HG03095 (cell line): ENCODE measurements around the gene TMEM163.

Experiments used
- ATAC-seq: cut with Tn5 transposase; IDR thresholded peaks from one replicate; pipeline ENCODE4 v1.9.1; 2021; ENCODE audit warnings: moderate library complexity; ENCODE audit not compliant: unreplicated experiment

TMEM163 gene

GRCh38 chr2:134413912-134414311 lies 304.9 kb downstream of the TMEM163 start:
- ATAC-seq = no peak

GRCh38 chr2:134413430-134413829 lies 305.4 kb downstream of the TMEM163 start:
- ATAC-seq = no peak

- no peak for ATAC-seq
Observed at GRCh38 chr2:134412639-134412999, 306.2 kb downstream of the TMEM163 start.

GRCh38 chr2:134411828-134412638 lies 306.8 kb downstream of the TMEM163 start:
- ATAC-seq = peak; percentile 97

GRCh38 chr2:134411279-134411827 lies 307.4 kb downstream of the TMEM163 start:
- ATAC-seq = no peak

- ATAC-seq = no peak
Observed at GRCh38 chr2:134410831-134411231, 308.0 kb downstream of the TMEM163 start.

GRCh38 chr2:134410006-134410405 lies 308.8 kb downstream of the TMEM163 start:
- no peak for ATAC-seq

- ATAC-seq = no peak
Observed at GRCh38 chr2:134408791-134409190, 310.0 kb downstream of the TMEM163 start.

GRCh38 chr2:134408386-134408785 lies 310.4 kb downstream of the TMEM163 start:
- ATAC-seq = no peak

GRCh38 chr2:134407154-134407890 lies 311.5 kb downstream of the TMEM163 start:
- ATAC-seq = no peak

GRCh38 chr2:134406736-134407135 lies 312.1 kb downstream of the TMEM163 start:
- ATAC-seq = no peak

GRCh38 chr2:134406311-134406710 lies 312.5 kb downstream of the TMEM163 start:
- ATAC-seq = no peak
